ENCODE data around the gene YOD1.

- TF ChIP-seq, protein P1, sequence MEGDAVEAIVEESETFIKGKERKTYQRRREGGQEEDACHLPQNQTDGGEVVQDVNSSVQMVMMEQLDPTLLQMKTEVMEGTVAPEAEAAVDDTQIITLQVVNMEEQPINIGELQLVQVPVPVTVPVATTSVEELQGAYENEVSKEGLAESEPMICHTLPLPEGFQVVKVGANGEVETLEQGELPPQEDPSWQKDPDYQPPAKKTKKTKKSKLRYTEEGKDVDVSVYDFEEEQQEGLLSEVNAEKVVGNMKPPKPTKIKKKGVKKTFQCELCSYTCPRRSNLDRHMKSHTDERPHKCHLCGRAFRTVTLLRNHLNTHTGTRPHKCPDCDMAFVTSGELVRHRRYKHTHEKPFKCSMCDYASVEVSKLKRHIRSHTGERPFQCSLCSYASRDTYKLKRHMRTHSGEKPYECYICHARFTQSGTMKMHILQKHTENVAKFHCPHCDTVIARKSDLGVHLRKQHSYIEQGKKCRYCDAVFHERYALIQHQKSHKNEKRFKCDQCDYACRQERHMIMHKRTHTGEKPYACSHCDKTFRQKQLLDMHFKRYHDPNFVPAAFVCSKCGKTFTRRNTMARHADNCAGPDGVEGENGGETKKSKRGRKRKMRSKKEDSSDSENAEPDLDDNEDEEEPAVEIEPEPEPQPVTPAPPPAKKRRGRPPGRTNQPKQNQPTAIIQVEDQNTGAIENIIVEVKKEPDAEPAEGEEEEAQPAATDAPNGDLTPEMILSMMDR (IDR thresholded peaks at IDR 0.05; ENCODE audit: low read depth, low read length, poor library complexity, severe bottlenecking): no peak
- no peak for TF ChIP-seq EZH2phosphoT487 (IDR thresholded peaks at IDR 0.05; ENCODE audit: borderline replicate concordance, low read length)
Observed at GRCh38 chr1:207081088-207081487, 30.1 kb upstream of the YOD1 start.

Measured in DOHH2 (cell line).